H1 (cell line): ENCODE data around the gene ZNF200. TPM values are rescaled to one million over a fixed set of nuclear protein-coding genes. Genes with fewer than 3 reads are reported as not detected.

Source experiments
- CTCF ChIA-PET: fragments of 300-600 bp; sonication (Branson Sonifier 250); formaldehyde crosslinking; loops from one replicate; lab custom pipeline; 2021; ENCODE audit not compliant: partially characterized antibody; lab: Charles Lee
- POLR2A ChIA-PET: fragments of 300-600 bp; sonication (Branson Sonifier 250); formaldehyde crosslinking; loops from one replicate; lab custom pipeline; 2021; ENCODE audit warnings: inconsistent platforms; ENCODE audit not compliant: partially characterized antibody; lab: Charles Lee
- DNase-seq, 2 experiments: peaks; one replicate each; pipeline versions ENCODE4 v3.0.0 to v3.0.0-alpha.2; 2010 to 2022; ENCODE audit warnings: low spot score in 2 of 2, low read depth in 1 of 2, mixed read lengths in 1 of 2
- FAIRE-seq: peaks from 2 replicates; lab custom pipeline; 2011; peaks lifted over from hg19 to GRCh38; lab: Jason Lieb, UNC
- H2AFZ ChIP-seq: 2 replicates; pipeline ENCODE4 v1.8.1; 2012; ENCODE audit warnings: low read length, inconsistent platforms
- H2AK5ac ChIP-seq: 2 replicates; pipeline ENCODE4 v1.6.1; 2013; ENCODE audit warnings: low read depth, low read length
- H2BK120ac ChIP-seq: replicated peaks from 2 replicates; pipeline ENCODE3; 2013; ENCODE audit warnings: low read depth, low read length, inconsistent platforms
- H2BK12ac ChIP-seq: 2 replicates; pipeline ENCODE4 v1.6.1; 2013; ENCODE audit warnings: low read depth, low read length
- H2BK15ac ChIP-seq: 2 replicates; pipeline ENCODE4 v1.6.1; 2013; ENCODE audit warnings: low read length
- H2BK20ac ChIP-seq: 2 replicates; pipeline ENCODE4 v1.6.1; 2013; ENCODE audit warnings: low read length
- H2BK5ac ChIP-seq: 2 replicates; pipeline ENCODE4 v1.6.1; 2013; ENCODE audit warnings: low read depth, low read length
- H3K14ac ChIP-seq: 2 replicates; pipeline ENCODE4 v1.6.1; 2013; ENCODE audit warnings: inconsistent platforms; ENCODE audit not compliant: insufficient read length
- H3K18ac ChIP-seq: 2 replicates; pipeline ENCODE4 v1.6.1; 2013; ENCODE audit warnings: low read length; ENCODE audit errors: extremely low read depth
- H3K23ac ChIP-seq: 2 replicates; pipeline ENCODE4 v1.6.1; 2013; ENCODE audit warnings: inconsistent platforms; ENCODE audit not compliant: insufficient read length
- H3K23me2 ChIP-seq: 2 replicates; pipeline ENCODE4 v1.6.1; 2013; ENCODE audit warnings: low read depth, low read length
- H3K27ac ChIP-seq: 2 replicates; pipeline ENCODE4 v1.6.1; 2011; ENCODE audit warnings: low read depth, low read length, inconsistent platforms
- H3K27me3 ChIP-seq, 4 experiments: replicated peaks in 1 of 4; 1 replicate in 1 of 4; 2 replicates in 3 of 4; pipeline versions ENCODE4 v1.6.1 to v1.8.1; 2011 to 2013; ENCODE audit warnings: low read length in 3 of 4, mild to moderate bottlenecking in 3 of 4, inconsistent platforms in 2 of 4, mixed read lengths in 2 of 4, moderate library complexity in 1 of 4; ENCODE audit not compliant: control insufficient read depth in 3 of 4, insufficient read depth in 3 of 4; ENCODE audit errors: extremely low read depth in 1 of 4
- H3K36me3 ChIP-seq, 4 experiments: 2 replicates each; pipeline versions ENCODE4 v1.6.1 to v1.8.1; 2011 to 2013; ENCODE audit warnings: mild to moderate bottlenecking in 4 of 4, low read length in 3 of 4, moderate library complexity in 2 of 4, control low read depth in 1 of 4, inconsistent platforms in 1 of 4; ENCODE audit not compliant: insufficient read depth in 4 of 4, control insufficient read depth in 2 of 4
- H3K4ac ChIP-seq: replicated peaks from 2 replicates; pipeline ENCODE3; 2013; ENCODE audit warnings: low read length, low read depth, mixed read lengths, inconsistent platforms; ENCODE audit not compliant: insufficient read length
- H3K4me1 ChIP-seq, 4 experiments: replicated peaks in 1 of 4; 1 replicate in 1 of 4; 2 replicates in 3 of 4; pipeline versions ENCODE4 v1.6.1 to v1.8.1; 2011 to 2013; ENCODE audit warnings: low read length in 3 of 4, inconsistent platforms in 2 of 4, mixed read lengths in 1 of 4; ENCODE audit not compliant: insufficient read depth in 4 of 4, control insufficient read depth in 3 of 4
- H3K4me2 ChIP-seq, 2 experiments: 2 replicates each; pipeline versions ENCODE4 v1.6.1 to v1.8.1; 2011 to 2013; ENCODE audit warnings: low read depth in 2 of 2, low read length in 2 of 2, control low read depth in 1 of 2, inconsistent platforms in 1 of 2, mild to moderate bottlenecking in 1 of 2; ENCODE audit not compliant: insufficient read depth in 1 of 2
- H3K4me3 ChIP-seq, 4 experiments: fragments of 200-600, 300-600 bp in 1 of 4; sonication (generic), shearing (Covaris generic), sonication (Bioruptor Twin) in 1 of 4; 2 replicates each; pipeline versions ENCODE4 v1.5.1 to v1.8.1; 2011 to 2016; ENCODE audit warnings: low read length in 4 of 4, low read depth in 3 of 4, control low read depth in 2 of 4, inconsistent platforms in 2 of 4, mild to moderate bottlenecking in 2 of 4, mixed read lengths in 1 of 4, moderate library complexity in 1 of 4; ENCODE audit not compliant: insufficient read depth in 2 of 4; ENCODE audit errors: extremely low read depth in 1 of 4
- H3K56ac ChIP-seq: replicated peaks from 2 replicates; pipeline ENCODE3; 2013; ENCODE audit warnings: low read depth, mild to moderate bottlenecking, mixed read lengths, low read length, inconsistent platforms; ENCODE audit not compliant: insufficient read length
- H3K79me1 ChIP-seq: 2 replicates; pipeline ENCODE4 v1.6.1; 2013; ENCODE audit warnings: low read depth, low read length, control low read depth
- H3K79me2 ChIP-seq, 2 experiments: 2 replicates each; pipeline versions ENCODE4 v1.6.1 to v1.8.1; 2012 to 2013; ENCODE audit warnings: low read length in 2 of 2, mild to moderate bottlenecking in 2 of 2, inconsistent platforms in 1 of 2; ENCODE audit not compliant: insufficient read depth in 2 of 2, control insufficient read depth in 1 of 2
- H3K9ac ChIP-seq, 4 experiments: replicated peaks in 1 of 4; 1 replicate in 1 of 4; 2 replicates in 3 of 4; pipeline versions ENCODE4 v1.6.1 to v1.8.1; 2011 to 2013; ENCODE audit warnings: low read depth in 3 of 4, low read length in 3 of 4, control low read depth in 2 of 4, mild to moderate bottlenecking in 2 of 4, moderate library complexity in 2 of 4, inconsistent platforms in 1 of 4; ENCODE audit errors: extremely low read depth in 1 of 4
- H3K9me3 ChIP-seq, 2 experiments: 2 replicates each; pipeline versions ENCODE4 v1.6.1 to v1.8.1; 2012 to 2013; ENCODE audit warnings: mild to moderate bottlenecking in 2 of 2, moderate library complexity in 2 of 2, control low read depth in 1 of 2, inconsistent platforms in 1 of 2, low read depth in 1 of 2, low read length in 1 of 2, mixed read lengths in 1 of 2; ENCODE audit not compliant: insufficient read depth in 2 of 2
- H4K20me1 ChIP-seq, 2 experiments: replicated peaks in 1 of 2; 2 replicates each; pipeline versions ENCODE3 to v1.8.1; 2011 to 2013; ENCODE audit warnings: inconsistent platforms in 2 of 2, low read length in 2 of 2, mild to moderate bottlenecking in 1 of 2; ENCODE audit not compliant: insufficient read depth in 2 of 2, control insufficient read depth in 1 of 2
- H4K5ac ChIP-seq: 2 replicates; pipeline ENCODE4 v1.6.1; 2013; ENCODE audit warnings: low read length, low read depth, mixed read lengths, inconsistent platforms; ENCODE audit not compliant: insufficient read length
- H4K8ac ChIP-seq: 2 replicates; pipeline ENCODE4 v1.8.0; 2013; ENCODE audit warnings: mild to moderate bottlenecking, moderate library complexity, low read length, inconsistent platforms; ENCODE audit not compliant: insufficient read depth; ENCODE audit errors: extremely low read depth
- H4K91ac ChIP-seq: replicated peaks from 2 replicates; pipeline ENCODE3; 2013; ENCODE audit warnings: low read length, mixed read lengths, inconsistent platforms; ENCODE audit not compliant: insufficient read length
- EP300 ChIP-seq, 2 experiments: IDR thresholded peaks; 1 replicate in 1 of 2; 2 replicates in 1 of 2; pipeline ENCODE4 v1.6.1; 2011 to 2012; ENCODE audit warnings: low read depth in 2 of 2, low read length in 2 of 2, mild to moderate bottlenecking in 2 of 2, borderline replicate concordance in 1 of 2, inconsistent platforms in 1 of 2, moderate library complexity in 1 of 2
- FOSL1 ChIP-seq: IDR thresholded peaks from 2 replicates; pipeline ENCODE4 v1.6.1; 2011; ENCODE audit warnings: mild to moderate bottlenecking, low read depth, low read length, moderate library complexity; ENCODE audit not compliant: insufficient read depth
- GABPA ChIP-seq: IDR thresholded peaks from 2 replicates; pipeline ENCODE4 v1.6.1; 2011; ENCODE audit warnings: mild to moderate bottlenecking, low read length, moderate library complexity, borderline replicate concordance; ENCODE audit not compliant: insufficient read depth
- MAFK ChIP-seq: IDR thresholded peaks from 2 replicates; pipeline ENCODE4 v1.6.1; 2012; ENCODE audit warnings: low read depth, mild to moderate bottlenecking, improper control_type of control experiment, low read length
- RBBP5 ChIP-seq: IDR thresholded peaks from 2 replicates; pipeline ENCODE4 v1.7.1; 2012; ENCODE audit warnings: low read depth, mild to moderate bottlenecking, inconsistent platforms, low read length, moderate library complexity, borderline replicate concordance
- SAP30 ChIP-seq: fragments of 300-600 bp; sonication (generic); IDR thresholded peaks from 2 replicates; pipeline ENCODE4 v1.7.1; 2012; ENCODE audit warnings: low read length, moderate library complexity, mild to moderate bottlenecking, inconsistent platforms; ENCODE audit not compliant: insufficient read depth, insufficient replicate concordance
- TEAD4 ChIP-seq: IDR thresholded peaks from 2 replicates; pipeline ENCODE4 v1.6.1; 2012; ENCODE audit warnings: low read depth, low read length, inconsistent platforms, mixed read lengths
- WGBS, 2 experiments: shearing (Covaris generic) in 1 of 2; methylation state at CpG; one replicate each; pipeline versions ENCODE4 v1.1.6 to v1.1.7; 2013 to 2015; ENCODE audit warnings: low lambda C conversion rate in 2 of 2, mixed read lengths in 2 of 2, inconsistent platforms in 1 of 2, low coverage in 1 of 2, missing lambda C conversion rate in 1 of 2; ENCODE audit not compliant: insufficient replicate concordance in 2 of 2, insufficient coverage in 1 of 2, insufficient read length in 1 of 2; ENCODE audit errors: extremely low coverage in 1 of 2, missing lambda C conversion rate in 1 of 2; 5-methylcytosine and 5-hydroxymethylcytosine counted together
- polyA plus RNA-seq, 7 experiments: library from polyadenylated mRNA; depleted of rRNA in 3 of 7; stranded (reverse) in 5 of 7; unstranded in 2 of 7; fragments of >200 nt in 5 of 7; fragments of 200-250 nt in 2 of 7; gene quantifications; 1 replicate in 5 of 7; 2 replicates in 1 of 7; 4 replicates in 1 of 7; pipeline versions ENCODE4 v1.2.1 to v1.2.3, GENCODE V29; 2011 to 2013; ENCODE audit warnings: missing spikeins in 2 of 7, mixed read lengths in 2 of 7
- total RNA-seq: library from RNA; stranded (reverse); fragmentation: NEBNext Ultra II Directional; extraction: Animal tissue kit (Norgen Biotek cat#: 25700); gene quantifications from 2 replicates; pipeline ENCODE4 v1.2.1, GENCODE V29; 2021

Gene ZNF200
- total and polyA plus RNA-seq, 2 of the 8 experiments (the other 6 are each of a cell fraction or from before 2014, with no cell fraction given): 2.7 to 9.9 TPM

DNA sequence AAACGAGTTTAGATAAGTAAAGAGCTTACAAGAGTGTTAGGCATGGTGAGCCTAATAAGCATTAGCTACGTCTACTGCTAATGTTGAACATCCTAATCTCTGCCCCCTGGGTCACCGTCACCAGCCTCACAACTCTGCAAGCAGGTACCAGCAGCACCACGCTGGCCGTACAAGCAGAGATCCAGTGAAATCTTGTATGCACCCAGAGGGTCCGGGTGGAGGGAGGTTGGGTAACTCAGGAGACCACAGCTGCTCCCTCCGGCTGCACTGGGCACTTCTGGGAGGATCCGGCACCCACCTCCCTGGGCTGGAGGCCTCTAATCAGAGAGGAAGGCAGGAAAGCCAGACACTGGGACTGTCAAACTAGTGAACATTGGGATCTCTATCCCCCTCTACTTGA, 55.3 kb downstream of the ZNF200 start:
- H3K79me1 ChIP-seq: no peaks in the 10 kb centered on the region
- peaks cover 0 to 40% (median 26%) of the 10 kb centered on the region in 4 experiments; a peak in 6 of 7 replicates for H3K27me3 ChIP-seq
- no peak overlapping the region for H3K9ac ChIP-seq
- H3K18ac ChIP-seq: no peak overlapping the region
- H3K9me3 ChIP-seq: no peaks in the 10 kb centered on the region
- no peak overlapping the region for H4K91ac ChIP-seq
- 90% methylated on average over 8 of the region's 8 CpGs; no CpG with 5 or more reads in 1 of the 2 experiments for WGBS, 2 experiments
- H3K23ac ChIP-seq: no peak overlapping the region
- H2AK5ac ChIP-seq: no peak overlapping the region
- H3K56ac ChIP-seq: no peak overlapping the region
- no peak overlapping the region for H4K5ac ChIP-seq
- H2AFZ ChIP-seq: no peak overlapping the region
- H2BK12ac ChIP-seq: no peak overlapping the region
- H3K4me1 ChIP-seq: no peaks in the 10 kb centered on the region; a peak in 2 of 7 replicates
- H3K4ac ChIP-seq: no peak overlapping the region
- no peaks in the 10 kb centered on the region for H3K36me3 ChIP-seq
- TF ChIP-seq TEAD4 (no peak), SAP30 (no peak), GABPA (no peak), FOSL1 (no peak), RBBP5 (no peak), MAFK (no peak), EP300 (IDR thresholded peaks at IDR 0.05; ENCODE audit: borderline replicate concordance in 1 of 2, low read depth in 2 of 2, low read length in 2 of 2) (no peak)
- no peak overlapping the region for H4K8ac ChIP-seq
- no peak for FAIRE-seq
- DNase-seq: no peak
- H3K14ac ChIP-seq: no peak overlapping the region
- no peak overlapping the region for H2BK15ac ChIP-seq
- H3K4me2 ChIP-seq: no peak overlapping the region
- H2BK5ac ChIP-seq: no peak overlapping the region
- H3K4me3 ChIP-seq: no peak overlapping the region
- no peaks in the 10 kb centered on the region for H4K20me1 ChIP-seq
- POLR2A ChIA-PET: interaction anchor here (0.6 to 1.2 kb wide), 2 partner anchors 21 to 85 kb away, joined by 3 read pairs; no protein-coding TSS in a partner anchor
- H2BK20ac ChIP-seq: no peak overlapping the region
- H2BK120ac ChIP-seq: no peak overlapping the region
- no peak overlapping the region for H3K27ac ChIP-seq
- CTCF ChIA-PET: interaction anchor here (0.6 to 1.7 kb wide), 7 partner anchors 8 to 148 kb away, joined by 3 to 5 read pairs (median 3); no protein-coding TSS in a partner anchor
- H3K79me2 ChIP-seq: no peaks in the 10 kb centered on the region
- peaks cover 16% of the 10 kb centered on the region; the same call in 1 of the 2 replicates for H3K23me2 ChIP-seq
